GM12801 (cell line): ENCODE results near the gene NFILZ.

Source experiments
- TF ChIP-seq, protein P1 (sequence below): IDR thresholded peaks from one replicate; pipeline ENCODE4 v1.5.1; 2011; ENCODE audit warnings: control low read depth; ENCODE audit not compliant: insufficient read length; ENCODE audit errors: extremely low read depth

The NFILZ gene

DNA sequence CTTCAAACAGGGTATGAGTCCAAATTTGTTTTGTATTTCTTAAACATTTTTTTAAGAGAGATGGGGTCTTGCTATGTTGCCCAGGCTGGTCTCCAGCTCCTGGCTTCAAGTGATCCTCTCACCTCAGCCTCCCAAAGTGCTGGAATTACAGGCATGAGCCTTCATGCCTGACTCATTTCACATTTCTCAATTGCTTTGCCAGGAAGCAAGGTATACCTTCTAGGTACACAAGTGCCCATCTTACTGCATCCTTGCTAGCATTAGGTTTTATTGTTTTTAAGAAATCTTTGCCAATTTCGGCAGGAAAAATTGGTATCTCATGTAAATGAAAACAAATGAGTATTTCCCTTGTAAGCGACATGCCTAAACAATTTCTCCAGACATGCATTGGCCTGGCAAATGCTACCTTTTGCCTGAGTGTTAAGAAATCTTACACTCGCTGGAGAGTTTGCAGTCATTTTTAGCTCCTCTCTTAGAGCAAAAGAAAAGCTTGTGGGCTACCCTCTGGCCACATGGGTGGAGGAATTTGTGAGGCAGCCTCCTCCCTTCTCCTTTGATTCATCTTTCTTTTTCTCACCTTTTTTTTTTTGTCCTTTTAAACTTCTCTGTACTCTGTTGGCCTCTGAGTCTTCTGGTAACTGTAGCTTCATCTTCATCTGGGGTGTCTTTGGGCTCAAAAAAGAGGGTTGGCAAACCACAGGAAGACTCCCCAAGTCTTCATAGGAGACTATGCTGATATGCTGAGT is 35.2 kb downstream of the NFILZ start:
- TF ChIP-seq, protein P1, sequence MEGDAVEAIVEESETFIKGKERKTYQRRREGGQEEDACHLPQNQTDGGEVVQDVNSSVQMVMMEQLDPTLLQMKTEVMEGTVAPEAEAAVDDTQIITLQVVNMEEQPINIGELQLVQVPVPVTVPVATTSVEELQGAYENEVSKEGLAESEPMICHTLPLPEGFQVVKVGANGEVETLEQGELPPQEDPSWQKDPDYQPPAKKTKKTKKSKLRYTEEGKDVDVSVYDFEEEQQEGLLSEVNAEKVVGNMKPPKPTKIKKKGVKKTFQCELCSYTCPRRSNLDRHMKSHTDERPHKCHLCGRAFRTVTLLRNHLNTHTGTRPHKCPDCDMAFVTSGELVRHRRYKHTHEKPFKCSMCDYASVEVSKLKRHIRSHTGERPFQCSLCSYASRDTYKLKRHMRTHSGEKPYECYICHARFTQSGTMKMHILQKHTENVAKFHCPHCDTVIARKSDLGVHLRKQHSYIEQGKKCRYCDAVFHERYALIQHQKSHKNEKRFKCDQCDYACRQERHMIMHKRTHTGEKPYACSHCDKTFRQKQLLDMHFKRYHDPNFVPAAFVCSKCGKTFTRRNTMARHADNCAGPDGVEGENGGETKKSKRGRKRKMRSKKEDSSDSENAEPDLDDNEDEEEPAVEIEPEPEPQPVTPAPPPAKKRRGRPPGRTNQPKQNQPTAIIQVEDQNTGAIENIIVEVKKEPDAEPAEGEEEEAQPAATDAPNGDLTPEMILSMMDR, result no peak

DNA sequence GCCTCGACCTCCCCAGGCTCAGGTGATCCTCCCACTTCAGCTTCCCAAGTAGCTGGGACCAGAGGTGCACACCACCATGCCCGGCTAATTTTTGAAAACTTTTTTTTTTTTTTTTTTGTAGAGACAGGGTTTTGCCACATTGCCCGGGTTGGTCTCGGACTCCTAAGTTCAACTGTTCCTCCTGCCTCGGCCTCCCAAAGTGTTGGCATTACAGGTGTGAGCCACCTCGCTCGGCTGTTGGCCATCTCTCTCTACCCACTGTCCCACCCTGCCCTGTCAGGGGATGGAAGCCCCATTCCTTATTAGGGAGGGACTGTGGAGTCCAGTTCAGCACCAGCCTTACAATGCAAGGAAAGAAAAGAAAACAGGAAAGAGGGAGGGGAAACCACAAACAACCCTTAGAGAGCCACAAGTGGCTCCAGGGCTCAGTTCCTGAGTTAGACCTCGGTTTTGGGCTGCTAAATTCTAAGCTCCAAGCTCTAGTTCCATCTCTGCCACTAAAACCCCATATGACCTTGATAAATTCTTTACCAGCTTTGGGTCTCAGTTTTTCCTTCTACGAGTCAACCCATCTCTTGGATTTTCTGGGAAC is 36.5 kb downstream of the NFILZ start:
- TF ChIP-seq, protein P1, result no peak

DNA sequence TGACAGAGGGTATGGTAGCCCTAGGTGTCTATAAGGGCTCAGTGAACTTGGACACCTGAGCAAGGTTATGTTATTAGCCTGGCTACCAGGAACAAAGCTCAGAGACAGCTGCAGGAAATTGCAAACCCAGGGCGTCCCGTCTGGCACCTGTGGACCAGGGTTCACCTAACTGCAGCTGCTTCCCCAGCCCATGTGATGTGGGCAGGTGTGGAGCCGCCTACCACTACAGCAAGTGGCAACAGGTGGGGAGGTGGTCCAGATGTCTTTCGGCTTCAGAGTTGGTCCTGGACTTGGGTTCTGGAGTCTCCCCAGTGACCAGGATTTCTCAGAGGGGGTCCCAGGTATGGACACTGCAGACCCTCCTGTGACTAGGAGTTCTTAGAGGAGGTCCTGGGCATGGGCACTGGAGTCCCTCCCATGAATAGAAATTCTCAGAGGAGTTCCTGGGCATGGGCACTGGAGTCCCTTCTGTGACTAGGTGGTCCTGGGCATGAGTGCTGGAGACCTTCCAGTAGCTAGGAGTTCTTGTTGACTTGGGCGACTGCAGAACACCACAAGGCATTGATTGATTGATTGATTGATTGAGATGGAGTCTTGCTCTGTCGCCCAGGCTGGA is 43.0 kb downstream of the NFILZ start:
- TF ChIP-seq, protein P1, result no peak

DNA sequence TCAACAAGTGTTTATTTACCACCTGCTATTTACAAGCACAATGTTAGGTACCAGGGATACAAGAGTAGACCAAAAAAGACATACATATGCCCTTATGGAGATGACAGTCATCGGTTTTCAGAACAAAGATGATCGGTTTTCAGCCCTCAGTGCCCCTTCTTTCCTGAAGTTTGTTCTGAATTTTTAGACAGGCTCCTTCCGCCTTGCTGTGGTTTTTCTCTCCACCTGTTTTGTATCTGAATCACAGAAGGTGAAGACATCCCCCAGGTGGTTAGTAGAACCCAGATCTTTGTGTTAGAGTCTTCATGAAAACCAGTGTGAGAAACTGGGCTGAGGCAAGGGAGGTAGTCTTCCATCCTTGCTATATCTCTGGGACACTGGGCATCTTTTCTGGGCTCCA is 44.6 kb downstream of the NFILZ start:
- TF ChIP-seq, protein P1, result no peak

DNA sequence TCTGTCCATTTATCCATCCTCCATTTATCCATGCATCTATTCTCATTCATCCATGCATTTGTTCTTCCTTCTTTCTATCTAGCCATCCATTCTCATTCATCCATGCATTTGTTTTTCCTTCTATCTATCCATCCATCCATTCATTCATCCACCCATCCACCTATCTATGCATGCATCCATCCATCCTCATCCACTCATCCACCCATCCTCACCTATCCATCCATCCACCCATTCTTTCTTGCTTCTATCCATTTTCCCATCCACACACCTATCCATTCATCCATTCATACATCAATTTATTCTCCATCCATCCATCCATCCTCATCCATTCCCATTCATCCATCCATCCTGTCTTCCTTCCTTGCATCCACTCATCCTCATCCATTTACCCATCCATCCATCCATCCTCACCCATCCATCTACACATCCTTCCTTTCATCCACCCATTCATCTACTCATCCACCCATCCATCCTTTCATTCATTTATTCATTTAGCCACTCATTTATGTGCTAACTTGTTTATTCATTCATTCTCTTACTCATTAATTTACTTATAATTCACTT is 47.9 kb downstream of the NFILZ start:
- TF ChIP-seq, protein P1, result no peak
